Uterus (tissue), 2 donors: ENCODE measurements around the gene KCNN2.

Experiments used
- POLR2A ChIP-seq, 2 donors: fragments of 450-650 bp; IDR thresholded peaks; one replicate each; pipeline ENCODE4 v1.6.1; 2016; ENCODE audit warnings: antibody characterized with exemption in 2 of 2, mild to moderate bottlenecking in 1 of 2, moderate library complexity in 1 of 2
- TF ChIP-seq, protein P1 (sequence below), 4 experiments: fragments of 200-600 bp in 2 of 4; fragments of 450-650 bp in 2 of 4; sonication (generic) in 2 of 4; IDR thresholded peaks; one replicate each; pipeline ENCODE4 v1.5.1; 2016 to 2019; ENCODE audit warnings: antibody characterized with exemption in 4 of 4, mild to moderate bottlenecking in 2 of 4, moderate library complexity in 1 of 4

DNA sequence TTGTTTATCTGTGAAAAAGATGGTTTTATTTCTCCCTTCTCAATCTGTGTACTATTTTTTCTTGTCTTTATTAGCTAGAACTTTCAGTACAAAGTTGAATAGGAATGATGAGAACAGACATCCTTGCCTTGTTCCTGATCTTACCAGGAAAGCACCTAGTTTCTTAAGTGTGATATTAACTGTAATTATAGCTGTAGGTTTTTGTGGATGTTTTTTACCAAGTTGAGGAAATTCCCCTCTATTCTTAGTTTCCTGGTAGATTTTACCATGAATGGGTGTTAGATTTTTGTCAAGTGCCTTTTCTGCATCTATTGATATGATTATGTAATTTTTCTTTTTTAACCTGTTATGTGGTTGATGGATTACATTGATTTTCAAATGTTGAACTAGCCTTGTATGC, 68.7 kb downstream of the KCNN2 start:
- TF ChIP-seq, protein P1, sequence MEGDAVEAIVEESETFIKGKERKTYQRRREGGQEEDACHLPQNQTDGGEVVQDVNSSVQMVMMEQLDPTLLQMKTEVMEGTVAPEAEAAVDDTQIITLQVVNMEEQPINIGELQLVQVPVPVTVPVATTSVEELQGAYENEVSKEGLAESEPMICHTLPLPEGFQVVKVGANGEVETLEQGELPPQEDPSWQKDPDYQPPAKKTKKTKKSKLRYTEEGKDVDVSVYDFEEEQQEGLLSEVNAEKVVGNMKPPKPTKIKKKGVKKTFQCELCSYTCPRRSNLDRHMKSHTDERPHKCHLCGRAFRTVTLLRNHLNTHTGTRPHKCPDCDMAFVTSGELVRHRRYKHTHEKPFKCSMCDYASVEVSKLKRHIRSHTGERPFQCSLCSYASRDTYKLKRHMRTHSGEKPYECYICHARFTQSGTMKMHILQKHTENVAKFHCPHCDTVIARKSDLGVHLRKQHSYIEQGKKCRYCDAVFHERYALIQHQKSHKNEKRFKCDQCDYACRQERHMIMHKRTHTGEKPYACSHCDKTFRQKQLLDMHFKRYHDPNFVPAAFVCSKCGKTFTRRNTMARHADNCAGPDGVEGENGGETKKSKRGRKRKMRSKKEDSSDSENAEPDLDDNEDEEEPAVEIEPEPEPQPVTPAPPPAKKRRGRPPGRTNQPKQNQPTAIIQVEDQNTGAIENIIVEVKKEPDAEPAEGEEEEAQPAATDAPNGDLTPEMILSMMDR (IDR thresholded peaks at IDR 0.05) = no peak
- no peak for TF ChIP-seq POLR2A (IDR thresholded peaks at IDR 0.05)
